LNCaP clone FGC (cell line): ENCODE data around the gene ADGRV1.
"Not testable (repeated sequence)": the region's sequence is repeated elsewhere in the genome, so short reads cannot be mapped to it uniquely, and the experiment has no call there.

Experiments used
- DNase-seq: peaks from one replicate; pipeline ENCODE4 v3.0.0-alpha.2; 2011; ENCODE audit warnings: low read depth
- H3K4me3 ChIP-seq: 2 replicates; pipeline ENCODE4 v1.5.1; 2011; ENCODE audit warnings: mild to moderate bottlenecking, low read depth, low read length, control low read depth
- CTCF ChIP-seq: IDR thresholded peaks from 2 replicates; pipeline ENCODE4 v1.5.1; 2012; ENCODE audit warnings: mild to moderate bottlenecking; ENCODE audit not compliant: control insufficient read depth, insufficient read depth; ENCODE audit errors: extremely low read depth

The ADGRV1 gene

DNA sequence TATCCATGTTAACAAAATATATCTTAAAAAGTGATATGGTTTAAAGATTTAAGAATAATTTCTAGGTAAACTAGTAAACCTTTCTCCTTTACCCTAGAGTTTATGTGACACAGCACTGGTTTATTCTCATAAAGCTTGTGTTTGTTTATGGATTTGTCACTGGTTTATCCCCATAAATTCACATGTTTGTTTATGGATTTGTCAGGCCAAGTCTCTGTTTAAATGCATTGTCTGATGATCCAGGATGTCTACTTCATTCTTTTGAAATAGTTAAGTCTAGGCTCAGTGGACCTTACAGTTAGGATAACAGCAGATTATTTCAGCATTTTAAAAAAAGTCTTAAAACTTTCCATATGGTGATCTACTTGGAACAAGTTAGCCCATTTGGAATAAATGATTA lies 490.5 kb downstream of the ADGRV1 start:
- DNase-seq = peak; percentile 90
- no peak for TF ChIP-seq CTCF
- no peak overlapping the region for H3K4me3 ChIP-seq

- no peak for TF ChIP-seq CTCF
- DNase-seq = no peak
- no peak overlapping the region for H3K4me3 ChIP-seq
These were observed 491.2 kb downstream of the ADGRV1 start for GRCh38 chr5:91049800-91050199.

- not testable (repeated sequence) for DNase-seq
These were observed 493.8 kb downstream of the ADGRV1 start for GRCh38 chr5:91052411-91052810.

DNA sequence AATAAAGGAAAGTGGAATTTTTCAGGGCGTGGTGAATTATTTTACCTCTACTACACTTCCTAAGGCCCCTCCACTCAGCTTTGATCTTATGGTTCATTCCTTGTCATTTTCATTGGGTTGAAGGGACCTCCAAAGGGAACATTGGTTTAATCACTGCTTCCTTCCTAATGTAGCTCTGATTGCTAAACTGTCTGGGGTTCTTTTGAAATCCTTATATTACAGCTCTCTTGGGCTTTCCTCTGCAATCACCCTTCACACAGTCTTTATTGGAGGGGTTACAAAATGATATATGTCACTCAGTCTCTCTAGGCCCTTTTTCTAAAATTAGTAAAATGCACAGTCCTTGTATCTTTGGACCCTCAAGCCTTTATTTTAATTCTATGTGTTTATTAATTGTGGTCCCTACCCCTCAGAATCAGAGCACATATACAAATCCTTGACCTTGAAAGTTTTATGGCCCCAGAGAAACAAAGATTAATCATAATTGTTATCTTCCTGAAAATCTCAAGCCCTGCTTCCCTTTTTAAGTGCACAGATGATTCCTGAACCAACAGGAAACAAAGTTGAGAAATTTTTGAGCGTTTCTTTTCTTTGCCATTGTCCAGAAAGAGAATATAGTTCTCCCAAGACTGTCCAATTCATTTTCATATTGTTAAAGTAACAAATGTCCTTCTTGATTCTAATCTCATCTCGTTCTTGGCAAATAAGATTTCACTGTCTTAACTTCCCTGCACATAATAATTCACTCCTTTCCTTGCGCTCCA lies 494.6 kb downstream of the ADGRV1 start:
- no peak overlapping the region for H3K4me3 ChIP-seq
- DNase-seq = no peak
- TF ChIP-seq CTCF = no peak

More at GRCh38 chr5:91052411-91052810, 493.8 kb downstream of the ADGRV1 start:
- not testable (repeated sequence) for H3K4me3 ChIP-seq

DNA sequence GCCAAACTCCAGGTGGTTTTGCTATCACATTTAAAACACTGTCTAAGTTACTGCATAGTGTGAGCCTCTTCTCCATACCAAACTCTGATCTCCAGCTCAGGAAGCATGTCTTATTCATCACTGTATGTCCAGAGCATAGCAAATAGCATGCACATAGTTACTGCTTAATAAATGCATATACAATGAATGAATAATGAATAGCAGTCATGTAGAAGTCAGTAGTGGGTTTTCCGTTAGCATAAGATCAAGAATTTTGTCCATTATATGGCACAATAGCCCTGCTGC lies 495.1 kb downstream of the ADGRV1 start:
- DNase-seq = no peak
- H3K4me3 ChIP-seq = no peak overlapping the region
- TF ChIP-seq CTCF = no peak

DNA sequence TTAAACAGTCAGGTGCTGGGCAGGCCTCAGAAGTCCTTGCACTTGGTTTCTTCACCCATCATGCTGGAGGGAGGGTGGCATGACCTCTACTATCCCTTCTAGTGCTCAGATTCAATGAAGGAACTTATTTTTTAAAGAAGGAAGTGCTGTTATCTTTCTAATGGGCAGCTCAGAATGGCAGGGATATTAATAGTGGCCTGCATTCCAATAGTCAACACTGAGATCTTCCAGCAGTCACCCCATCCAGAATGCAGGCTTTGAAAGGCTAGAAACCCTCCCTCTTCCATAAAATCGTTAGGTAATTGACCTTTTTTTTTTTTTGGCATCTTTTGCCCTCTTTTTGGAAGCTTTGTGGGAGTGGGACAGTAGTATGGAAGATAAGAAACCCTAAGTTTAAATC lies 499.6 kb downstream of the ADGRV1 start:
- no peak overlapping the region for H3K4me3 ChIP-seq
- no peak for TF ChIP-seq CTCF
- no peak for DNase-seq

DNA sequence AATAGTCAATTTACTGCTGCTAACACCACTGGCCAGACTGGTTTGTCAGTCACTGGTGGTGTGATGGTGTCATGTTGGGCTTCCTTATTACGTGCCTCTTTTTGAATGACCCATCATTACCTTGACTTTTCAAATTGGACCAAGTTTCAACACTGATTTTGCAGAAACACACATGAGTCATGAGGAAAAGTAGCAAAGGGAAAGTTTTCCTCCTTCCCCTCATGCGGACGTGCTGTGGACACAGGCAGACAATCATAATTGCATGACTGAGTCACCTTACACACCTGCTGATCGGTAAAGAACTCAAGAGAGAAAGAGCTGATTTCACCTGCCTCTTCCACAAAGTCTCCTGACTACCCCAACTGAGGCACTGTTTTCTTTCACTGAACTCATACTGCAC lies 500.0 kb downstream of the ADGRV1 start:
- H3K4me3 ChIP-seq = no peak overlapping the region
- no peak for TF ChIP-seq CTCF
- no peak for DNase-seq

- TF ChIP-seq CTCF = no peak
- no peak for DNase-seq
- H3K4me3 ChIP-seq = no peak overlapping the region
These were observed 500.8 kb downstream of the ADGRV1 start for GRCh38 chr5:91059409-91059808.
